Measurements from ENCODE around the gene LRRTM4. TPM values are rescaled to one million over a fixed set of nuclear protein-coding genes. Genes with fewer than 3 reads are reported as not detected.
A peak's percentile ranks its signal among the peaks of the same experiment; 100 is the strongest.
"Not testable (repeated sequence)": the region's sequence is repeated elsewhere in the genome, so short reads cannot be mapped to it uniquely, and the experiment has no call there.

Gene LRRTM4
- total RNA-seq, 2 donors from 2014 or later: 0.81 to 1.2 TPM

DNA sequence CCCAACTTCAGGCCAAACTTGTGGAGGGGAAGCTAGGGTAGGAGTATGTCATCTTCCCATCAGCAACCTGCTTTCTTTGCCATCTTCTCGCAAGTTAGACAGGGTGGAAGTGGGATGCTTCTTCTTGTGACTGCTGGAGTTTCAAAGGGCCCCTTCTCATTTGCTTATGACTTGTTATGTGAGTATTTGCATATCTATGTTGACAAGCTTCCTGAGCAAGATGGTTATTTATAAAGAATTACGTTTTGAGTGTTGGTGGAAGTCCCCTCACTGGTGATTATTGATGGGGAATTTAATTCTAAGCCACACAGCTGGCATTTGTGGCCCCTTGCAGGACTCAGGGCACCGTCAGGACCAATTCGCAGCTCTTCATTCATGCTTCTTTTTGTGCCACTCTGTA lies 791.0 kb downstream of the LRRTM4 start:
- intact Hi-C loops (cut with DNase I): no loop called here
- DNase-seq (ENCODE audit: low spot score): no peak

DNA sequence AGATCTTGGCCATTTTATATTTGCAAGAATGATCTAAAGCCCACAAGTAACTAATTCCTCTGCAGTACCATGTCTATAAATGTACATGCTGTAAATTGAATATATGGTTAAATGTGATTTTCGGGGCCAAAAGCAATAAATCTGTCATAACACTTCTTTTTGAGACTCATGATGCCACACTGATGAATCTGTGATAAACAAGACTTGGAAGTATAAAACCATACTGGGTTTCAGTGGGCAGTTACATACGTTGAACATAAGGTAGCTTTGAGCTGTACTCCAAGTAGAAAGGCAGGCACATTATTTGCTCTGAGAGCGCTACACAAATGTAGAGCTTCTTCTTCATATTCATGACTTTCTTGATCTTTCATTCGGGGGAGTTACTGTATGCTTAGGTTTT lies 792.2 kb downstream of the LRRTM4 start:
- no peak for DNase-seq (ENCODE audit: low spot score)
- intact Hi-C loops (cut with DNase I): no loop called here

DNA sequence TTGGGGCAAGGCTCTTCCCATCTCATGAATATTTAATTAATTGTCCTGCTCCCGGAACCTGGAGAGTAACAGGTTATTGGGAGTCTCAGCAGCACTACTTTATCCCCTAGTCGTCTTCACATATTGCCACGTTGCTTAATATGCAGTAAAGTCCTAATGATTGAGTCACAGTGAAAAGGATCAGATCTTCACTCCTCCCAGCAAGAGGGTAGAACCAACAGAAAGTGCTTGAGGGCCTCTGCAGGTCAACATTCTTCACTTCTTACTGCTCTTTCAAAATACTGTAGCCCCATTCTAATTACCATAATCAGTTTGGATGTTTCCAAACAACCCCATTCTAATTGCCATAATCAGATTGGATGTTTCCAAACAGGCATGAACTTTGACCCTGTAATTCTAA lies 801.0 kb downstream of the LRRTM4 start:
- no peak for DNase-seq (ENCODE audit: low spot score)
- intact Hi-C loops (cut with DNase I): no loop called here

DNA sequence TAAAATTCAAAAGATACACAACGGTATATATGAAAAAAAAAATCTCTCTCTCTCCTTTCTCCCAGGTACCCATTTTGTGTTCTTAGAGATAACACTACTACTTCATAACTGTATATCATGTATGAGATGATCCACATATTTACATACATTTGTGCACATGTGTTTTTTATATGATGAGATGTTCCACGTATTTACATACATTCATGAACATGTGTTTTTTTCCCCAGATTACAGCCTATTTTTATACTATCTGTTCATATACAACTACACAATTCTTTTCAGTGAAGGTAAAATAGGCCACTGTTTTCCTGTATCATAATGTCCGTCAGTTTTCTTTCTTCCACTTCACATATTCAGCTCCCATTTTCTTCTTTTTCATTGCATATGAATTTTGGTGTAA lies 808.9 kb downstream of the LRRTM4 start:
- no peak for DNase-seq (ENCODE audit: low spot score)
- intact Hi-C loops (cut with DNase I): no loop called here

DNA sequence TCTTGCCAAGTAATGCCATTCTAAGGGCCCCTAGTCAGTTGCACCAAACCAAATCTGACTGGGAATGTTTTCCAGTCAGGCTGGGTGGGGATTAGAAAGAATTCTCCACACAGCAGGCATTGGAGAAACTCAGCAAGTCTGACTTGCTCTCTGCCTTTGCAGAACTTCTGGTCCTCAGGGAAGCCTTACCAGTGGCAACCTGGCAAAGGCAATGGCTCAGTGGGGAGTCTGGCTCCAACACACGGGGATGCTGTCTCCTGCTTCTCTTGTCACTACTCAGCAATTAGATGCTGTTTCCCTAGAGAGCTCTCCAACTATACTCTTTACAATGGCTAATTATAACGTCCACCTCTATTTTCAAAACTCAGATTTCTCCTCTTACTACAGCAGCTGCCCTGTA lies 810.7 kb downstream of the LRRTM4 start:
- no peak for DNase-seq (ENCODE audit: low spot score)
- intact Hi-C loops (cut with DNase I): no loop called here

DNA sequence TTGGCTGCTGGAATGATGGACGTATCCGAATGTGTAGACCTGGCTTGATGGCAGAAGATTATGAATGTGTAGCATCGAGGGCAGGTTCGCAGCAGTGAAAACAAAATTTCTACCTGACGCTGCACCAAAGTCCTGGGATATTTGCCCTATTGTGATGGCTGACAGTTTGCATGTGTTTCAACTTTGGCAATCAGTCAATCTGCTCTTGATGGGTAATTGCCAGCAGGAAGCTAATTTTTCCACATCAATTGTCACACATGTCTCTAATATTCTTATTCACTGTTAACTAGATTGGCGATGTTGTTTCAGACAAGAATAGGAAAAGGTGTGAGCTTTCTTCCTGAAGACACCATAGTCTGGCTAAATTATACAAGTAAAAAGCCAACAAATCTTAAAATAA lies 821.3 kb downstream of the LRRTM4 start:
- intact Hi-C loops (cut with DNase I): no loop called here
- DNase-seq (ENCODE audit: low spot score): no peak

DNA sequence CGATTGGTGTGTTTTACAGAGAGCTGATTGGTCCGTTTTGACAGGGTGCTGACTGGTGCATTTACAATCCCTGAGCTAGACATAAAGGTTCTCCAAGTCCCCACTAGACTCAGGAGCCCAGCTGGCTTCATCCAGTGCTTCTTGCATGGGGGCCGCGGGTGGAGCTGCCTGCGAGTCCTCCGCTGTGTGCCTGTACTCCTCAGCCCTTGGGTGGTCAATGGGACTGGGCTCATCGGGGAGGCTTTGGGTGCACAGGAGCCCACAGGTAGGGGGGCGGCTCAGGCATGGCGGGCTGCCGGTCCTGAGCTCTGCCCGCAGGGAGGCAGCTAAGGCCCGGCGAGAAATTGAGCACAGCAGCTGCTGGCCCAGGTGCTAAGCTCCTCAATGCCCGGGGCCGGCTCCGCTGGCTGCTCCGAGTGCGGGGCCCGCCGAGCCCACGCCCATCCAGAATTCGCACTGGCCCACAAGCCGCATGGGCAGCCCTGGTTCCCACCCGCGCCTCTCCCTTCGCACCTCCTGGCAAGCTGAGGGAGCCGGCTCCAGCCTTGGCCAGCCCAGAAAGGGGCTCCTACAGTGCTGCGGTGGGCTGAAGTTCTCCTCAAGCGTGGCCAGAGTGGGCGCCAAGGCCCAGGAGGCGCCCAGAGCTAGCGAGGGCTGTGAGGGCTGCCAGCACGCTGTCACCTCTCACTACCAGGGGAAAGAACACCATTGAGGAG lies 824.0 kb downstream of the LRRTM4 start:
- intact Hi-C loops (cut with DNase I): not testable (repeated sequence)
- DNase-seq (ENCODE audit: low spot score): peak; percentile 74

Measured in posterior vena cava (tissue), 2 donors.